Vagina (tissue), 2 donors: ENCODE measurements around the gene DNER. TPM values are rescaled to one million over a fixed set of nuclear protein-coding genes. Genes with fewer than 3 reads are reported as not detected.

ENCODE experiments used
- DNase-seq, 2 donors: peaks; one replicate each; pipeline ENCODE4 v3.0.0-alpha.2; 2017; ENCODE audit errors: extremely low spot score in 2 of 2
- H3K27ac ChIP-seq: fragments of 200-600 bp; sonication (generic); one replicate; pipeline ENCODE4 v1.5.1; 2019
- H3K27me3 ChIP-seq: fragments of 200-600 bp; sonication (generic); one replicate; pipeline ENCODE4 v1.5.1; 2019
- H3K36me3 ChIP-seq, 2 donors: fragments of 200-600 bp; sonication (generic); one replicate each; pipeline ENCODE4 v1.5.1; 2017 to 2019
- H3K4me1 ChIP-seq: fragments of 200-600 bp; sonication (generic); one replicate; pipeline ENCODE4 v1.5.1; 2019
- H3K4me3 ChIP-seq, 2 donors: fragments of 200-600 bp; sonication (generic); 1 replicate in 1 of 2; 2 replicates in 1 of 2; pipeline ENCODE4 v1.5.1; 2016 to 2019
- H3K9me3 ChIP-seq: fragments of 200-600 bp; sonication (generic); one replicate; pipeline ENCODE4 v1.5.1; 2019
- POLR2A ChIP-seq, 2 donors: fragments of 450-650 bp; IDR thresholded peaks; one replicate each; pipeline ENCODE4 v1.6.1; 2017; ENCODE audit warnings: antibody characterized with exemption in 2 of 2, mild to moderate bottlenecking in 2 of 2, moderate library complexity in 2 of 2
- POLR2AphosphoS5 ChIP-seq, 2 donors: sonication (generic); formaldehyde crosslinking; IDR thresholded peaks; one replicate each; pipeline ENCODE4 v1.9.0; 2017; ENCODE audit warnings: antibody characterized with exemption in 2 of 2, mild to moderate bottlenecking in 2 of 2, low read depth in 1 of 2; ENCODE audit not compliant: insufficient read depth in 1 of 2
- intact Hi-C: fragments of 100-400 bp; cut with DNase I; formaldehyde crosslinking; loops from one replicate; pipeline ENCODE4 v1.15.1; 2023
- small RNA-seq: library from RNA; depleted of rRNA; stranded (forward); fragments of <200 nt; gene quantifications from one replicate; pipeline ENCODE3, GENCODE V24; 2016
- total RNA-seq: library from RNA; depleted of rRNA; stranded (reverse); fragments of >200 nt; gene quantifications from one replicate; pipeline ENCODE4 v1.2.3, GENCODE V29; 2016
- TF ChIP-seq, protein P1 (sequence below), 3 experiments: fragments of 450-650 bp in 2 of 3; fragments of 200-600 bp in 1 of 3; sonication (generic) in 1 of 3; IDR thresholded peaks; one replicate each; pipeline ENCODE4 v1.5.1; 2017 to 2019; ENCODE audit warnings: antibody characterized with exemption in 3 of 3, mild to moderate bottlenecking in 2 of 3, moderate library complexity in 2 of 3

The DNER gene
- total RNA-seq, 1 donor from 2014 or later, result 11.3 TPM

DNA sequence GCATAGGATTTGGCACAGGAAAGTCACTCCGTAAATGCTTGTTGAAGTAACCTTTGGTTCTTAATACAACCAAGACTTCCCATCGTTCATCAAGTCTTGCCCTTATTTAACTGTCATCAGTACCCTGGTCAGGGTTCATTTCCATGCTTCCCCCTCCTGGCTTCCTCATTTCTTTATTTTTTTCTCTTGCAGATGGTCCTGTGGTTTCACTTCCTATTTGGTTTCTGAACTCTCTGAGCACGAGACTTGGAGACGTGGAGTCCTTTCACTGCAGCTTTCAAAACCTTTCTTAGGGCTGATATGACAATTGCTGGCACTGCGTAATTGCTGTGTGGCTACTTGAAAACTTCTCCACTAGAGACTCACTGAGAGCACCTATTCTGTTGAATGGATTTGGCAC lies 383.4 kb downstream of the DNER start:
- TF ChIP-seq POLR2AphosphoS5 (IDR thresholded peaks at IDR 0.05; ENCODE audit: insufficient read depth in 1 of 2, low read depth in 1 of 2), result no peak
- no peak for TF ChIP-seq POLR2A (IDR thresholded peaks at IDR 0.05)
- TF ChIP-seq, protein P1, sequence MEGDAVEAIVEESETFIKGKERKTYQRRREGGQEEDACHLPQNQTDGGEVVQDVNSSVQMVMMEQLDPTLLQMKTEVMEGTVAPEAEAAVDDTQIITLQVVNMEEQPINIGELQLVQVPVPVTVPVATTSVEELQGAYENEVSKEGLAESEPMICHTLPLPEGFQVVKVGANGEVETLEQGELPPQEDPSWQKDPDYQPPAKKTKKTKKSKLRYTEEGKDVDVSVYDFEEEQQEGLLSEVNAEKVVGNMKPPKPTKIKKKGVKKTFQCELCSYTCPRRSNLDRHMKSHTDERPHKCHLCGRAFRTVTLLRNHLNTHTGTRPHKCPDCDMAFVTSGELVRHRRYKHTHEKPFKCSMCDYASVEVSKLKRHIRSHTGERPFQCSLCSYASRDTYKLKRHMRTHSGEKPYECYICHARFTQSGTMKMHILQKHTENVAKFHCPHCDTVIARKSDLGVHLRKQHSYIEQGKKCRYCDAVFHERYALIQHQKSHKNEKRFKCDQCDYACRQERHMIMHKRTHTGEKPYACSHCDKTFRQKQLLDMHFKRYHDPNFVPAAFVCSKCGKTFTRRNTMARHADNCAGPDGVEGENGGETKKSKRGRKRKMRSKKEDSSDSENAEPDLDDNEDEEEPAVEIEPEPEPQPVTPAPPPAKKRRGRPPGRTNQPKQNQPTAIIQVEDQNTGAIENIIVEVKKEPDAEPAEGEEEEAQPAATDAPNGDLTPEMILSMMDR (IDR thresholded peaks at IDR 0.05), result no peak
- DNase-seq, result no peak
- Histone ChIP-seq H3K27me3 (no peaks in the 10 kb centered on the region), H3K4me1 (peaks cover 5% of the 10 kb centered on the region), H3K27ac (no peak overlapping the region), H3K4me3 (no peak overlapping the region), H3K9me3 (no peaks in the 10 kb centered on the region), H3K36me3 (no peaks in the 10 kb centered on the region)
- intact Hi-C loops, result no loop called here

DNA sequence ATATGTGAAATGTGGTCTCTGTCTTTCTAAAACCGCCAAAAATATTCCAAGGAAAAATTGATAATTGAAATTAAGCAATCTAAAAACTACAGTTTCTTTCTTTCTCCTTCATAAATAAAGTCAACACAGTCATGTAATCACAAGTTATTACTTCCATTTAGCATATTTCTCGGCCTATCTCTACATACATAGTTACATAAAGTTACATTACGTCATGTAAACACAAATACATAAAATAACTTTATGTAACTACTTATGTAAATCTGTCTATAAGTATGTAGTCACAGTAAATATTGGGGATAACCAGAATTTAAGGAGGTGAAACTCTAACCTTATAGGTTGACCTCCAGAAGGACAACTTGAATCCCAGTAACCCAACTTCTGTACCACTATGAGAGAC lies 394.8 kb downstream of the DNER start:
- H3K4me3 ChIP-seq, result no peak overlapping the region
- H3K36me3 ChIP-seq, result no peaks in the 10 kb centered on the region
- TF ChIP-seq POLR2A (IDR thresholded peaks at IDR 0.05) (no peak), POLR2AphosphoS5 (IDR thresholded peaks at IDR 0.05; ENCODE audit: insufficient read depth in 1 of 2, low read depth in 1 of 2) (no peak)
- TF ChIP-seq, protein P1 (IDR thresholded peaks at IDR 0.05), result no peak
- intact Hi-C loops, result no loop called here
- H3K4me1 ChIP-seq, result peaks cover 2% of the 10 kb centered on the region
- H3K9me3 ChIP-seq, result no peaks in the 10 kb centered on the region
- no peak overlapping the region for H3K27ac ChIP-seq
- no peaks in the 10 kb centered on the region for H3K27me3 ChIP-seq
- no peak for DNase-seq

DNA sequence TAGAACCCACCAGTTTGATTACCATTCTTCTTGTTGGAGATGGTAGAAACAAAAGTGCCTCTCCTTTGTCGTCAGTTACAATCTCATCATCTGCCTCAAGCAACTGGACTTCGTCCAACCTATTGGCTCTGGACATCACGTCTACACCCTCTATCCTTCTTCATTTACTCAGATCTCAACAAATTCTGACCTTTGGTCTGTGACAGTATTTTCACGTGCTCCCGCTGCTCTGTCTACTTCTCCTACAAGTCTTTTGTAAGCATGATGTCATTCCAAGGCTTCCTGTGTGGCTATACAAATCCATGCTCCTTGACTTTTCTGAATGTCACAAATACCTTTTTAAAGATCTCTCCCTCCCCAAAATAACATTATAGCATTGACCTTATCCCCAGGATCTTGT lies 400.2 kb downstream of the DNER start:
- Histone ChIP-seq H3K27me3 (no peaks in the 10 kb centered on the region), H3K4me3 (no peak overlapping the region), H3K9me3 (no peaks in the 10 kb centered on the region), H3K36me3 (no peaks in the 10 kb centered on the region), H3K27ac (peak overlapping the region; percentile 33), H3K4me1 (peaks cover 10% of the 10 kb centered on the region)
- TF ChIP-seq POLR2AphosphoS5 (IDR thresholded peaks at IDR 0.05; ENCODE audit: insufficient read depth in 1 of 2, low read depth in 1 of 2) (no peak), POLR2A (IDR thresholded peaks at IDR 0.05) (no peak)
- TF ChIP-seq, protein P1 (IDR thresholded peaks at IDR 0.05), result no peak
- no peak for DNase-seq
- intact Hi-C loops, result no loop called here

DNA sequence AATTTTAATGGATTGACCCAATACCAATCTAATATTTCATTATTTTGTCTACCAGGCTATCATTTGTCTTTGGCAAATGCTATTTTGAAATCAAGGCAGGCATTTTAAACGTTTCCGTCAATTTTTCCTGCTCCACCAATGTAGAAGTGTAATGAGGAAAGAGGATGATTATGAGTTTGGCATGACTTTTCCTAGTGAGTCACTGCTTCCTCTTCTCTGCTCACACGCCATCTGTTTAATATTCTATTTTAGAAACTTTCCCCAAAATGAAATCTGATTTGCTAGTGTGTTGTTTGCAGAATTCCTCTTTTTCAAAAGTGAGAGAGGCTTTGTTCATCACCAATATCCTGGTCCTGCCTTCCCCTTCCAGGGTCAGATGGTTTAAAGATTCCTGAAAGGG lies 400.8 kb downstream of the DNER start:
- no peak for DNase-seq
- no peaks in the 10 kb centered on the region for H3K36me3 ChIP-seq
- intact Hi-C loops, result no loop called here
- H3K4me3 ChIP-seq, result no peak overlapping the region
- no peaks in the 10 kb centered on the region for H3K27me3 ChIP-seq
- TF ChIP-seq, protein P1 (IDR thresholded peaks at IDR 0.05), result no peak
- TF ChIP-seq POLR2AphosphoS5 (IDR thresholded peaks at IDR 0.05; ENCODE audit: insufficient read depth in 1 of 2, low read depth in 1 of 2) (peak in 1 of 2 donors; percentile 14), POLR2A (IDR thresholded peaks at IDR 0.05) (no peak)
- H3K4me1 ChIP-seq, result peaks cover 10% of the 10 kb centered on the region
- peak overlapping the region; percentile 33 for H3K27ac ChIP-seq
- H3K9me3 ChIP-seq, result no peaks in the 10 kb centered on the region

Small RNA genes lying within 50 kb of the gene (small RNA-seq; reads per million reads assigned to genes)
- gene RNU7-9P, result not detected

Other genes starting within 250 kb of the DNER start
- 162 TPM for gene TRIP12, start 207.5 kb upstream of the DNER start, total RNA-seq
- gene FBXO36, start 207.9 kb upstream of the DNER start, total RNA-seq, result 1.7 TPM